ENCODE data around the gene AP3M1.
A peak's percentile ranks its signal among the peaks of the same experiment; 100 is the strongest.
"Not testable (repeated sequence)": the region's sequence is repeated elsewhere in the genome, so short reads cannot be mapped to it uniquely, and the experiment has no call there.

The AP3M1 gene

GRCh38 chr10:74150204-74150989, at the start of gene AP3M1:
Gene AP3M1 (minus strand): TSS chr10:74150828. CDS start chr10:74138379, 12,449 bp downstream.
- DNase-seq, result peak; percentile 89

- no peak for DNase-seq
Measured at GRCh38 chr10:74199315-74199714, 48.7 kb upstream of the AP3M1 start.

GRCh38 chr10:74194999-74195398, 44.4 kb upstream of the AP3M1 start:
- DNase-seq, result no peak

- DNase-seq, result peak; percentile 26
Measured at GRCh38 chr10:74194545-74194944, 43.9 kb upstream of the AP3M1 start.

GRCh38 chr10:74190494-74190893, 39.9 kb upstream of the AP3M1 start:
- no peak for DNase-seq

- DNase-seq, result peak; percentile 47
Measured at GRCh38 chr10:74189999-74190421, 39.4 kb upstream of the AP3M1 start.

GRCh38 chr10:74188617-74189016, 38.0 kb upstream of the AP3M1 start:
- DNase-seq, result not testable (repeated sequence)

- no peak for DNase-seq
Measured at GRCh38 chr10:74187237-74187636, 36.6 kb upstream of the AP3M1 start.

GRCh38 chr10:74186678-74187077, 36.0 kb upstream of the AP3M1 start:
- DNase-seq, result no peak

GRCh38 chr10:74179111-74179710, 28.6 kb upstream of the AP3M1 start:
- DNase-seq, result no peak

GRCh38 chr10:74178042-74178791, 27.6 kb upstream of the AP3M1 start:
- DNase-seq, result no peak

- peak; percentile 43 for DNase-seq
Measured at GRCh38 chr10:74177140-74177677, 26.6 kb upstream of the AP3M1 start.

GRCh38 chr10:74176380-74177139, 25.9 kb upstream of the AP3M1 start:
- peak; percentile 98 for DNase-seq

GRCh38 chr10:74175510-74176379, 25.1 kb upstream of the AP3M1 start:
- no peak for DNase-seq

GRCh38 chr10:74174521-74174920, 23.9 kb upstream of the AP3M1 start:
- DNase-seq, result no peak

- no peak for DNase-seq
Measured at GRCh38 chr10:74171625-74172024, 21.0 kb upstream of the AP3M1 start.

GRCh38 chr10:74167443-74167842, 16.8 kb upstream of the AP3M1 start:
- DNase-seq, result no peak

GRCh38 chr10:74165530-74165901, 14.9 kb upstream of the AP3M1 start:
- DNase-seq, result no peak

- DNase-seq, result no peak
Measured at GRCh38 chr10:74164716-74165529, 14.3 kb upstream of the AP3M1 start.

- no peak for DNase-seq
Measured at GRCh38 chr10:74163319-74164068, 12.9 kb upstream of the AP3M1 start.
